22Rv1 (cell line): Measurements from ENCODE around the gene NCKAP5.

Experiments used
- ZFX ChIP-seq: fragments of 450-650 bp; IDR thresholded peaks from 2 replicates; pipeline ENCODE4 v1.6.1; 2017; ENCODE audit warnings: antibody characterized with exemption, borderline replicate concordance
- TF ChIP-seq, protein P1 (sequence below): fragments of 450-650 bp; IDR thresholded peaks from 2 replicates; pipeline ENCODE4 v1.5.1; 2017; ENCODE audit warnings: mild to moderate bottlenecking

DNA sequence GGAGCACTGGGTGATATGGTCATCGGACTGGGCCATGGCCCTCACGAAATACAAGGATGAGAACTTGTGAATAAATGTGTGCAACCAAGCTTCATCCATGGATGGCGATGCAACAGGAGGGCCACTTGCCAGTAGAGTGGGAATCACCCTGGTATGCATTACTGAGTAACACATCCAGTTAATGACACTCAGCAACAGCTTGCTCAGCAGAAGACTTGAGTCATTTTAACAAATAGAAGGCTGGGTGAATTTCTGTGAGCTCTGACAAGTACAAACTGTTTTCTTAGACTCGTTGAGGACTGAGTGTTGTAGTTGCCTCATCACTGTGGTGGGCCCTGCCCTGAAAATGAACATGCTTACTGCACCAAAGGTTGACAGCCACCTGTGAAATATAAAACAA, 221.6 kb downstream of the NCKAP5 start:
- TF ChIP-seq, protein P1, sequence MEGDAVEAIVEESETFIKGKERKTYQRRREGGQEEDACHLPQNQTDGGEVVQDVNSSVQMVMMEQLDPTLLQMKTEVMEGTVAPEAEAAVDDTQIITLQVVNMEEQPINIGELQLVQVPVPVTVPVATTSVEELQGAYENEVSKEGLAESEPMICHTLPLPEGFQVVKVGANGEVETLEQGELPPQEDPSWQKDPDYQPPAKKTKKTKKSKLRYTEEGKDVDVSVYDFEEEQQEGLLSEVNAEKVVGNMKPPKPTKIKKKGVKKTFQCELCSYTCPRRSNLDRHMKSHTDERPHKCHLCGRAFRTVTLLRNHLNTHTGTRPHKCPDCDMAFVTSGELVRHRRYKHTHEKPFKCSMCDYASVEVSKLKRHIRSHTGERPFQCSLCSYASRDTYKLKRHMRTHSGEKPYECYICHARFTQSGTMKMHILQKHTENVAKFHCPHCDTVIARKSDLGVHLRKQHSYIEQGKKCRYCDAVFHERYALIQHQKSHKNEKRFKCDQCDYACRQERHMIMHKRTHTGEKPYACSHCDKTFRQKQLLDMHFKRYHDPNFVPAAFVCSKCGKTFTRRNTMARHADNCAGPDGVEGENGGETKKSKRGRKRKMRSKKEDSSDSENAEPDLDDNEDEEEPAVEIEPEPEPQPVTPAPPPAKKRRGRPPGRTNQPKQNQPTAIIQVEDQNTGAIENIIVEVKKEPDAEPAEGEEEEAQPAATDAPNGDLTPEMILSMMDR, result no peak
- no peak for TF ChIP-seq ZFX
